H1 (cell line): ENCODE measurements around the gene ZNF615. TPM values are rescaled to one million over a fixed set of nuclear protein-coding genes. Genes with fewer than 3 reads are reported as not detected.

ENCODE experiments used
- ASH2L ChIP-seq: fragments of 200-600, 300-600 bp; sonication (generic); IDR thresholded peaks from one replicate; pipeline ENCODE4 v1.7.1; 2017; ENCODE audit warnings: low read length
- ATF3 ChIP-seq: IDR thresholded peaks from 2 replicates; pipeline ENCODE4 v1.6.1; 2011; ENCODE audit warnings: low read depth, mild to moderate bottlenecking, low read length; ENCODE audit not compliant: insufficient read depth
- BACH1 ChIP-seq: IDR thresholded peaks from 2 replicates; pipeline ENCODE4 v1.6.1; 2012; ENCODE audit warnings: low read length, improper control_type of control experiment
- CBX5 ChIP-seq: fragments of 300-800, 300-1000 bp; sonication (generic); IDR thresholded peaks from 2 replicates; pipeline ENCODE4 v1.7.1; 2016; ENCODE audit warnings: antibody characterized with exemption, low read length, low read depth
- CBX8 ChIP-seq: fragments of 300-800, 300-1000 bp; sonication (generic); IDR thresholded peaks from 2 replicates; pipeline ENCODE4 v1.7.1; 2016; ENCODE audit warnings: low read depth, low read length, borderline replicate concordance
- CEBPB ChIP-seq: IDR thresholded peaks from 2 replicates; pipeline ENCODE4 v1.6.1; 2012; ENCODE audit warnings: low read depth, low read length
- CREB1 ChIP-seq: IDR thresholded peaks from 2 replicates; pipeline ENCODE4 v1.6.1; 2012; ENCODE audit warnings: inconsistent platforms
- CTCF ChIP-seq, 3 experiments: IDR thresholded peaks; 1 replicate in 2 of 3; 2 replicates in 1 of 3; pipeline versions ENCODE4 v1.5.1 to v1.6.1; 2011; ENCODE audit warnings: low read length in 3 of 3, mild to moderate bottlenecking in 3 of 3, inconsistent platforms in 2 of 3, low read depth in 1 of 3, moderate library complexity in 1 of 3; ENCODE audit not compliant: insufficient read depth in 1 of 3; ENCODE audit errors: control extremely low read depth in 1 of 3
- E2F6 ChIP-seq: IDR thresholded peaks from 2 replicates; pipeline ENCODE4 v1.6.1; 2012; ENCODE audit warnings: inconsistent platforms
- MAX ChIP-seq: IDR thresholded peaks from 2 replicates; pipeline ENCODE4 v1.6.1; 2012; ENCODE audit warnings: inconsistent platforms
- NANOG ChIP-seq: IDR thresholded peaks from 2 replicates; pipeline ENCODE4 v1.6.1; 2011; ENCODE audit warnings: low read length, low read depth, mild to moderate bottlenecking, inconsistent platforms; ENCODE audit not compliant: insufficient read depth, poor library complexity, severe bottlenecking
- NRF1 ChIP-seq: IDR thresholded peaks from 2 replicates; pipeline ENCODE4 v1.6.1; 2011; ENCODE audit warnings: mild to moderate bottlenecking, low read depth, low read length, improper control_type of control experiment
- RBBP5 ChIP-seq: IDR thresholded peaks from 2 replicates; pipeline ENCODE4 v1.7.1; 2012; ENCODE audit warnings: low read depth, mild to moderate bottlenecking, inconsistent platforms, low read length, moderate library complexity, borderline replicate concordance
- RFX5 ChIP-seq: IDR thresholded peaks from 2 replicates; pipeline ENCODE4 v1.6.1; 2011; ENCODE audit warnings: low read depth, low read length, improper control_type of control experiment, borderline replicate concordance
- SIX5 ChIP-seq: IDR thresholded peaks from 2 replicates; pipeline ENCODE4 v1.6.1; 2011; ENCODE audit warnings: mild to moderate bottlenecking, low read depth, low read length
- SP2 ChIP-seq: IDR thresholded peaks from 2 replicates; pipeline ENCODE4 v1.6.1; 2012; ENCODE audit warnings: mild to moderate bottlenecking, low read length, inconsistent platforms
- SP4 ChIP-seq: IDR thresholded peaks from 2 replicates; pipeline ENCODE4 v1.6.1; 2012; ENCODE audit warnings: low read length, inconsistent platforms
- SUZ12 ChIP-seq: fragments of 200-600 bp; sonication (generic); IDR thresholded peaks from 2 replicates; pipeline ENCODE4 v1.6.1; 2012; ENCODE audit warnings: mild to moderate bottlenecking, inconsistent platforms, low read length, moderate library complexity, mixed read lengths
- TAF1 ChIP-seq: IDR thresholded peaks from 2 replicates; pipeline ENCODE4 v1.6.1; 2011; ENCODE audit warnings: mild to moderate bottlenecking, low read depth, low read length
- TAF7 ChIP-seq: optimal IDR thresholded peaks from 2 replicates; pipeline ENCODE3; 2011; ENCODE audit warnings: low read depth, mild to moderate bottlenecking, inconsistent platforms, low read length, moderate library complexity, borderline replicate concordance
- TBP ChIP-seq: IDR thresholded peaks from 2 replicates; pipeline ENCODE4 v1.6.1; 2011; ENCODE audit warnings: low read depth, low read length, improper control_type of control experiment
- TEAD4 ChIP-seq: IDR thresholded peaks from 2 replicates; pipeline ENCODE4 v1.6.1; 2012; ENCODE audit warnings: low read depth, low read length, inconsistent platforms, mixed read lengths
- polyA plus RNA-seq, 7 experiments: library from polyadenylated mRNA; depleted of rRNA in 3 of 7; stranded (reverse) in 5 of 7; unstranded in 2 of 7; fragments of >200 nt in 5 of 7; fragments of 200-250 nt in 2 of 7; gene quantifications; 1 replicate in 5 of 7; 2 replicates in 1 of 7; 4 replicates in 1 of 7; pipeline versions ENCODE4 v1.2.1 to v1.2.3, GENCODE V29; 2011 to 2013; ENCODE audit warnings: missing spikeins in 2 of 7, mixed read lengths in 2 of 7
- total RNA-seq: library from RNA; stranded (reverse); fragmentation: NEBNext Ultra II Directional; extraction: Animal tissue kit (Norgen Biotek cat#: 25700); gene quantifications from 2 replicates; pipeline ENCODE4 v1.2.1, GENCODE V29; 2021

The ZNF615 gene
- total and polyA plus RNA-seq, 2 of the 8 experiments (the other 6 are each of a cell fraction or from before 2014, with no cell fraction given) = 2.8 to 7.5 TPM

GRCh38 chr19:52028027-52028779 lies 20.2 kb upstream of the ZNF615 start, which contains the start of gene ZNF614 (continued):
- peak; percentile 74 for TF ChIP-seq TBP
- TF ChIP-seq SP2 = no peak
- peak; percentile 86 for TF ChIP-seq ATF3
- TF ChIP-seq SP4 = peak; percentile 64; the same call in 1 of the 2 replicates
- TF ChIP-seq NANOG = no peak
- peak; percentile 44 for TF ChIP-seq SIX5
- no peak for TF ChIP-seq CEBPB
- TF ChIP-seq RFX5 = no peak
- peak; percentile 91; the same call in 1 of the 2 replicates for TF ChIP-seq RBBP5
- peak; percentile 96 for TF ChIP-seq ASH2L
- TF ChIP-seq E2F6 = peak; percentile 50
- TF ChIP-seq TEAD4 = no peak
- peak; percentile 58 for TF ChIP-seq MAX
- no peak for TF ChIP-seq NRF1
- TF ChIP-seq CBX8 = no peak
- TF ChIP-seq CTCF (IDR thresholded peaks at IDR 0.05; ENCODE audit: control extremely low read depth in 1 of 3, insufficient read depth in 1 of 3, low read depth in 1 of 3, low read length in 3 of 3) = no peak
- peak; percentile 91 for TF ChIP-seq TAF1
- TF ChIP-seq TAF7 = peak; percentile 66
- peak; percentile 79 for TF ChIP-seq BACH1
- TF ChIP-seq SUZ12 = no peak
- TF ChIP-seq CBX5 = no peak
- TF ChIP-seq CREB1 = peak; percentile 99
